GM19438 (cell line): Measurements from ENCODE around the gene DDX39A.
"Not testable (repeated sequence)": the region's sequence is repeated elsewhere in the genome, so short reads cannot be mapped to it uniquely, and the experiment has no call there.

ENCODE experiments used
- ATAC-seq: cut with Tn5 transposase; IDR thresholded peaks from one replicate; pipeline ENCODE4 v1.9.1; 2021; ENCODE audit warnings: low read depth; ENCODE audit not compliant: unreplicated experiment

The DDX39A gene

DNA sequence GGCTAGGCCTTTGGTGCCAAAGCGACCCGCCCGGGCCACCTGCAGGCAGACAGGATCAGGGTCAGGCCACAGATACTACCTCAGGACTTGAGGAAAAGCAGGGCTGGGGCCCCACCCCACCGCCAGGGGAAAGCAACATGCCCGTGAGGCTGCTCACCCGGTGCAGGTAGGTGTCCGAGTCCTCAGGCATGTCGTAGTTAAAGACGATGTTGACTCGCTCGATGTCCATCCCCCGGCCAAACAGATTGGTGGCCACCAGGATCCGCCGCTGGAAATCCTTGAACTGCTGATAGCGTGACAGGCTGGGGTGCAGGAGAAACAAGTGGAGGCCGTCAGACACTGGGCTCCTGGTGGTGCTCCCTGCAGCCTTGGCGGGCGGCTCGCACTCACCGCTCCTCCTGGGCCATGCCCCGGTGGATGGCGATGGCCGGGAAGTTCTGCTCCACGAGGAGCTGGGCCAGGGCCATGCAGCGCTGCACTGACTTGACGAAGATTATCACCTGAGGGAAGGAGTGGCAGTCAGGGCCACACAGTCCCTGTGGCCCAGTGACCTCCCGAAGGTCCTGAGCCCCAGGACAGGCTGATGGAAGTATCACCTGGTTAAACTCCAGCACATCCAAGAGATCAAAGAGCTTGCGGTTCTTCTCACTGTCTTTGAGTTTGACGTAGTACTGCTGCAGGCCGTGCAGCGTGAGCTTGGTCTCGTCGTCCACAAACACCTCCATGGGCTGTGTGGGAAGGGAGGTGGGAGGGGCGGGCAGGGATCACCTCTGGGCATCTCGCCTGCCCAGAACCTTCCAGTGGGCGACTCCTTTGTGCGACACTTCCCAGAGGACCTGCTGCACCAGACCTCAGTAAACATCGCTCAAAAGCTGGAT is 9.8 kb downstream of the DDX39A start:
- no peak for ATAC-seq

- ATAC-seq = no peak
These were observed 10.5 kb downstream of the DDX39A start for GRCh38 chr19:14408491-14409145.

- no peak for ATAC-seq
These were observed 11.3 kb downstream of the DDX39A start for GRCh38 chr19:14407605-14408484.

DNA sequence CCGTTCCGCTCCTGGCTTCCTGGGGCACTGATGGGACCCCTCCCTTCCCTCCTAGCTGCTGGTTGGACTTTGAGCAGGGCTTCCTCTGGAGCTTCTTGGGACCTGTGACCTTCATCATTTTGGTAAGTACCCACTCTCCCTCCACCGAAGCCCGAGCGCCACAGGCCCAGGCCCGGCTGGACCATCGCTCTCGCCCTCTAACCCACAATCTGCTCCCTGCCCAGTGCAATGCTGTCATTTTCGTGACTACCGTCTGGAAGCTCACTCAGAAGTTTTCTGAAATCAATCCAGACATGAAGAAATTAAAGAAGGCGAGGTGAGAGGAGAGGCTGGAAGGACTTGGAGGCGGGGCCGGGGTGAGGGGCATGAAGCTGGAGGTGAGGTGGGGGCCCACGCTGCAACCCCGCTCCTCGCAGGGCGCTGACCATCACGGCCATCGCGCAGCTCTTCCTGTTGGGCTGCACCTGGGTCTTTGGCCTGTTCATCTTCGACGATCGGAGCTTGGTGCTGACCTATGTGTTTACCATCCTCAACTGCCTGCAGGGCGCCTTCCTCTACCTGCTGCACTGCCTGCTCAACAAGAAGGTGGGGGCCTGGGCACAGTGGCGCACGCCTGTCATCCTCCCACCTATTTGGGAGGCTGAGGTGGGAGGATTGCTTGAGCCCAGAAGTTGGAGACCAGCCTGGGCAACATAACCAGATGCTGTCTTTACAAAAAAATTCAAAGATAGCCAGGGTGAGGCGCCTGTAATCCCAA is 12.3 kb downstream of the DDX39A start:
- ATAC-seq = no peak

DNA sequence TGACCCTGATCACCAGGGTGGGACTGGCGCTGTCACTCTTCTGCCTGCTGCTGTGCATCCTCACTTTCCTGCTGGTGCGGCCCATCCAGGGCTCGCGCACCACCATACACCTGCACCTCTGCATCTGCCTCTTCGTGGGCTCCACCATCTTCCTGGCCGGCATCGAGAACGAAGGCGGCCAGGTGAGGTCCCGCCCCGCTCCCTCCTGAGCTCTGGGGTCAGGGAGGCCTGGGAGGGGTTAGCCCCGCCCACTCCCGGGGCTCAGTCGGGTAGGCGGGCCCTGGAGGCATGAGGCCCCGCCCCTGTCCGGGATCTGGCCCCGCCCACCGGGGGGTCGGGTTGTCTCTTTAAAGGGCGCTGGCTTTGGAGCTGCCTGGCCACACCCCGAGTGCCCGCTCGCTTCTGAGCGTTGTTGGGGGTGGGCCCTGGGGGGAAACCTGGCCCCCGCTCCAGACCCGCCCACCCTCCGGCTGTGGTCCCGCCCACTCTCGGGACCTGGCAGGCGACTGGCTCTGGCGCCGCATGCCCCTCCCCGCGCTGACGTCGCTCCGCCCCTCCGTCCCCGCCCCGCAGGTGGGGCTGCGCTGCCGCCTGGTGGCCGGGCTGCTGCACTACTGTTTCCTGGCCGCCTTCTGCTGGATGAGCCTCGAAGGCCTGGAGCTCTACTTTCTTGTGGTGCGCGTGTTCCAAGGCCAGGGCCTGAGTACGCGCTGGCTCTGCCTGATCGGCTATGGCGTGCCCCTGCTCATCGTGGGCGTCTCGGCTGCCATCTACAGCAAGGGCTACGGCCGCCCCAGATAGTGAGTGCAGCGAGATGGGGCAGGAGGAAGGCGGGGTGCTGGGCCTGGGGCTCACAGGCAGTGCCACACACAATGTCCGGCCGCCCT is 13.1 kb downstream of the DDX39A start:
- peak; percentile 51 for ATAC-seq

DNA sequence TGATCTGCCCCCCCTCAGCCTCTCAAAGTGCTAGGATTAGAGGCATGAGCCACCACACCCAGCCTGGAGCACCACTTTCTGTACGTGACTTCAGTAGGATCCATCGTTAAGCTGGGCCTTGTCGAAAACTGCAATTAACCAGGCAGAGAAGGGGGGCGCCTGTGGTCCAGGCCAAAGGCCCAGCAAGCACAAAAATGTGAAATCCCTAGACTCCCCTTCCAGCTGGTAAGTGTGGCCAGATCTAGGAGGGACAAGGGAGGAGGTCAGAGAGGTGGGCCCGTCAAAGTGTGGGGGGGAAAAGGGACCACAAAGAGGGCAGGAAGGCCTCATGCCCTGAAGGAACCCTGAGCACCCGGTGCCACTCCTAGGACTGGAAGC is 13.8 kb downstream of the DDX39A start:
- ATAC-seq = no peak

GRCh38 chr19:14404312-14404711 is 14.8 kb downstream of the DDX39A start:
- ATAC-seq = no peak

DNA sequence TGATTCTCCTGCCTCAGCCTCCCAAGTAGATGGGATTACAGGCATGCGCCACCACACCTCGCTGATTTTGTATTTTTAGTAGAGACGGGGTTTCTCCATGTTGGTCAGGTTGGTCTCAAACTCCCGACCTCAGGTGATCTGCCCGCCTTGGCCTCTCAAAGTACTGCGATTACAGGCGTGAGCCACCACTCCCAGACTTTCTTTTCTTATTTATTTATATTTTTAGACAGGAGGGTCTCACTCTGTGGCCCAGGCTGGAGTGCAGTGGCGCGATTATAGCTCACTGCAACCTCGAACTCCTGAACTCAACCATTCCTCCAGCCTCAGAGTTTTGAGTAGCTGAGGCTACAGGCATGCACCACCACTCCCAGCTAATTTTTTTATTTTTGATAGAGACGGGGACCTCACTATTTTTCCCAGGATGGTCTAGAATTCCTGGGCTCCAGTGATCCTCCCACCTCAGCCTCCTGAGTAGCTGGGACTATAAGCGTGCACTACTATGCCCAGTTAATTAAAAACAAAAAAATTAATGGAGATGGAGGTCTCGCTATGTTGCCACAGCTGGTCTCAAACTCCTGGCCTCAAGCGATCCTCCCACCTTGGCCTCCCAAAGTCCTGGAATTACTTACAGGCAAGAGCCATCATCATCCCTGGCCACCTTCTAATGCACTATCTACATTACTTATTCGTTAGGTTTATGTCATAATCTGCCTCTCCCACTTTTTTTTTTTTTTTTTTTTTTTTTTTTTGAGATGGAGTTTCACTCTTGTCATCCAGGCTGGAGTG is 15.8 kb downstream of the DDX39A start:
- not testable (repeated sequence) for ATAC-seq

GRCh38 chr19:14402332-14403144 is 16.6 kb downstream of the DDX39A start:
- no peak for ATAC-seq

GRCh38 chr19:14401468-14402195 is 17.5 kb downstream of the DDX39A start:
- no peak for ATAC-seq

DNA sequence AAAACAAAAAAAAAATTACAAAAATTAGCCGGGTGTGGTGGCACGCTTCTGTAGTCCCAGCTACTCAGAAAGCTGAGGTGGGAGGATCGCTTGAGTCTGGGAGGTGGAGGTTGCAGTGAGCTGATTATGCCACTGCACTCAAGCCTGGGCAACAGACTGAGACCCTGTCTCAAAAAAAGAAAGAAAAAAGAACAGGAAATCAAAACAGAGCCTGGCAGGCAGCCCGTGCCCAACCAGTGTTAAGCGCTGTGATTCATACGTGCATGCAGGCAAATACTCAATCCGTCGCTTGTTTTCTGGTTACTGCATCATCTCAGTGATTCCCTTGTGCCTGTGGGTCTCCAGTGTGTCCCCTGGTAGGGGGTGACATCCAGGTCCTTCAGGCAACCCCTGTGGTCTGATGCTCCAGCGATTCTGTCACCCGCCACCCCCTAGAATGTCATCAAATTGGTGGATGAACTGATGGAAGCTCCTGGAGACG is 18.1 kb downstream of the DDX39A start:
- no peak for ATAC-seq

- ATAC-seq = not testable (repeated sequence)
These were observed 22.0 kb downstream of the DDX39A start for GRCh38 chr19:14397168-14397567.

DNA sequence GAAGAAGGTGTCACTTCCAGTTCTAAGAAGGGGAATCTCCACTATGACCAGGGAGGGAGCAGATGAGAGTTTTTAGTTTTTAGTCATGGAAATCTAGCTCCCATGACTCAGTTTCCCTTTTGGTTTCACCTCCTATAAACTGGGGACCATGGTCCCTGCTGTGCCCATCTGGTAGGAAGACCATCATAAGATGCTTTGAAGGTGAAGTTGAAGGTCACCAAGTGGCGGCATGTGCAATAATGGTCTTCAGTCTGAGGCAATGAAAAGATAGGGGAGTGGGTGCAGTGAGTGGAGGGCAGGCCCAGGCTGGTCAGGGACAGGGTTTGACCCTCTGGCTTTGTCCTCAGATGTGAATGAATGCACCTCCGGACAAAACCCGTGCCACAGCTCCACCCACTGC is 22.4 kb downstream of the DDX39A start:
- ATAC-seq = not testable (repeated sequence)

DNA sequence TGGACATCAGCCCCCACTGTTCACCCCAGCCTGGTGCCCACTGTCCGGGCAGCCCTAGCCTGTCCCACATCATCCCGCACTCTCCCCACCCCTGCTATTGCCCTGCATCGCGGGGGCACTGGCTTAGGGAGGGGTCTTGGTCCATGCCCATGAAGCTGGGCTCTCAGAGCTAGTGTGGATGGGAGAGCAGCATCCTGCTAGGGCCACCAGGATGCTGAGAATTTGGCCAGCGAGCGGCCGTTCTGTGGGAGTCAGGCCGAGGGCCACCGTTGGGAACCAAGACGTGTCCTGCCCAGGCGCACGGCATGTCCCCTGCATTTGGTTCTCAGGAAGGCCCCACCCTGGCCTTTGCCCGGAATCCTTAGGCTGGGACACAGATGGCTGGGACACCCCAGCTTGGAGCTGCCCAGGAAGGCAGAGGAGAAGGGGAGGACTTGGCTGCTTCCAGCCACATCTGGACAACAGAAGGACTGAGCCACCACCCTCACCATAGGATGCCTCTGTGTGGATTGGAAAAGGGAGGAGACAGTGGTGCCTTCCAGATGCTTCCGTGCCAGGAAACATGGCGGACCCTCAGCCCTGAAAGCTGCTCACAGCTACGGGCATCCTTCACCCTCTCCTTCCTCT is 23.3 kb downstream of the DDX39A start:
- no peak for ATAC-seq

DNA sequence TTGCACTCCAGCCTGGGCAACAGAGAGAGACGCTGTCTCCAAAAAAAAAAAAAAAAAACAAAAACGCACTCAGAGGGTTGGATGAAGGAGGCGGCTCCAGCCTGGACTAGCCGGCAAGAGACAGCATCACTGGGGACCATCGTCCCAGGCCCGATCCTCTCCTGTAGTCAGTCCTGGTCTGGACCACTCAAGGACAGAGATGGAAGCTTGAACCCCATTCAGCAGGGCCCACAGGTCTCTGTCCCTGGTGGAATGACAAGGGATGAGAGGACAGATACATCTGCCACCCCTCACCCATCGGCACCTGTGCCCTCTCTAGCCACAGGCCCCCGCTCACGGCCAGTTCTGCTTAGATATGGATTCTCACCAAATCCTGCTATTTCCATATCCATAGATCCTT is 23.9 kb downstream of the DDX39A start:
- no peak for ATAC-seq

GRCh38 chr19:14394167-14394566 is 25.0 kb downstream of the DDX39A start:
- no peak for ATAC-seq

DNA sequence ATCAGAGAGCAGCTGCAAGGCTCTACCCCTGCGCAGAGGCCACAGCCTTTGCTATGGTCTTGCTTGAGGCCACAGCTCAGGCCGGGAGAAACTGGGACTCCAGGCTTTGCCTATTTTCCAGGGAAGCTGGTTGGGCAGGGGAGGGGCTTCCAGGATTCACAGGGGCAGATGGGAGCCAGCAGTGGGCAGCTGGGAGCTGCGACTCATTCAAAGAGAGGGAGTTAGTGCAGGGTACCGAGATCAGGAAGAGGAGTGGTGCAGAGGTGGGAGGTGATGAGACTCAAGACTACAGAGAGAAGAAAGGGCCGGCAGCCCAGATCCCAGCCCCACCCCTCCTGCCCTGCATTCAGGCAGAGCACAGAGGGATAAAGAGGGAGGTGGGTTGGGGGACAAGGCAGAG is 25.8 kb downstream of the DDX39A start:
- ATAC-seq = no peak
